ENCODE results near the gene ART1. TPM values are rescaled to one million over a fixed set of nuclear protein-coding genes. Genes with fewer than 3 reads are reported as not detected.

Gene ART1
- total and polyA plus RNA-seq, 2 of the 8 experiments (the other 6 are each of a cell fraction or from before 2014, with no cell fraction given): not detected

DNA sequence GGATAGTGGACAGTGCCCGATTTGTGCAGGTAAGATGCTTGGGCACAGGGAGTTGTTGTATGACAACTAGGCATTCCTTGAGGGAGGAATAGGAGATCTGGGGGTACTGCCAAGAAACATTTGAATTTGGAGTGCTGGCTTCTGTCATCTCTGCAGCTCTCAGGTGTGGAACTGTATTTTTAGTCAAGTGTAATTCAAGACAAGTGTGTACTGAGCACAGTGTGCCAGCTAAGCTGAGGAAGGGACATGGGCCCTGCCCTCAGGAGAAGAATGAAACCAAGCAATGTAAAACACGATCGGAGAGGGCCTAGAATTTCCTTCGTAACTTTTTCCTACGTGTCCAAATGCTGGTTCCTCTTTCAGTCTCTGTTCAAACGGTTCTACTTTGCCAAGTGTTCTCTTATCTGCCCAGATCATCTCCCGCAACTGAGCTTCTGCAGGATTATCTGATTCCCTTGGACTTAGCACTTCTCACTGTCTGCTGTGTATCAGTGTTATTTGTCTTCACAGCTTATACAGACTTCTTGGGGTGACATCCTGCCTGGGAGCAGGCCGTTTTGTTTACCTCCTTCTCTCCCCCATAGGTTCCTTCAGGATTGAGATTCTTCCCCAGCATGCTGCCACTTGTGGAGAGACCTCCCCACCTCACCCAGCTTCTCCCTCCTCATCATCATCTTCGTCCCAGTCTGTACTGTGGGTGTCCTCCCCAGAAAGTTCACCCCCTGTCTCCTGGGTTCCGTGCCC is 30.8 kb upstream of the ART1 start:
- no peak overlapping the region for H3K4ac ChIP-seq (replicated peaks; ENCODE audit: insufficient read length, low read depth, low read length)
- 97% methylated on average over 10 of the region's 10 CpGs; no CpG with 5 or more reads in 1 of the 2 experiments for WGBS, 2 experiments (ENCODE audit: extremely low coverage in 1 of 2, insufficient coverage in 1 of 2, insufficient read length in 1 of 2, insufficient replicate concordance in 2 of 2, low coverage in 1 of 2, low lambda C conversion rate in 2 of 2, missing lambda C conversion rate in 1 of 2)
- no peaks in the 10 kb centered on the region for H3K27me3 ChIP-seq (replicated peaks in 1 of 4; ENCODE audit: control insufficient read depth in 3 of 4, extremely low read depth in 1 of 4, insufficient read depth in 3 of 4, low read length in 3 of 4)
- H2BK20ac ChIP-seq (ENCODE audit: low read length): 0 out of 2 replicates have a peak overlapping the region, but pooled peaks have one; percentile 34
- peaks cover 0 to 2% (median 0%) of the 10 kb centered on the region in 4 experiments; a peak in 3 of 7 replicates for H3K4me1 ChIP-seq (replicated peaks in 1 of 4; ENCODE audit: control insufficient read depth in 3 of 4, insufficient read depth in 4 of 4, low read length in 3 of 4)
- no peak overlapping the region for H2BK120ac ChIP-seq (replicated peaks; ENCODE audit: low read depth, low read length)
- no peaks in the 10 kb centered on the region for H3K36me3 ChIP-seq (ENCODE audit: control insufficient read depth in 2 of 4, insufficient read depth in 4 of 4, low read length in 3 of 4)
- no peak overlapping the region for H2AK5ac ChIP-seq (ENCODE audit: low read depth, low read length)
- H3K23ac ChIP-seq (ENCODE audit: insufficient read length): no peak overlapping the region
- ChIA-PET CTCF (ENCODE audit: partially characterized antibody) (interaction anchor here (0.5 to 1.4 kb wide), 5 partner anchors 25 to 1998 kb away, joined by 3 to 5 read pairs (median 3); no protein-coding TSS in a partner anchor), POLR2A (ENCODE audit: partially characterized antibody) (no interaction called here)
- H3K18ac ChIP-seq (ENCODE audit: extremely low read depth, low read length): no peak overlapping the region
- H4K20me1 ChIP-seq (replicated peaks in 1 of 2; ENCODE audit: control insufficient read depth in 1 of 2, insufficient read depth in 2 of 2, low read length in 2 of 2): no peaks in the 10 kb centered on the region
- no peak overlapping the region; the same call in 1 of the 2 replicates for H2BK5ac ChIP-seq (ENCODE audit: low read depth, low read length)
- H3K27ac ChIP-seq (ENCODE audit: low read depth, low read length): no peak overlapping the region
- no peak overlapping the region for H3K4me3 ChIP-seq (ENCODE audit: extremely low read depth in 1 of 4, insufficient read depth in 2 of 4, low read depth in 3 of 4, low read length in 4 of 4)
- no peak overlapping the region for H3K9ac ChIP-seq (replicated peaks in 1 of 4; ENCODE audit: extremely low read depth in 1 of 4, low read depth in 3 of 4, low read length in 3 of 4)
- peak overlapping the region; percentile 47 for H4K91ac ChIP-seq (replicated peaks; ENCODE audit: insufficient read length, low read length)
- FAIRE-seq (no peak), DNase-seq (ENCODE audit: low read depth in 1 of 2, low spot score in 2 of 2) (no peak)
- H4K5ac ChIP-seq (ENCODE audit: insufficient read length, low read depth, low read length): no peak overlapping the region
- H4K8ac ChIP-seq (ENCODE audit: extremely low read depth, insufficient read depth, low read length): no peak overlapping the region
- 0 out of 4 replicates have a peak, but pooled peaks cover 0 to 3% of the 10 kb centered on the region in 2 experiments for H3K9me3 ChIP-seq (ENCODE audit: insufficient read depth in 2 of 2, low read depth in 1 of 2, low read length in 1 of 2)
- H2BK15ac ChIP-seq (ENCODE audit: low read length): peak overlapping the region; percentile 83; the same call in 1 of the 2 replicates
- H3K23me2 ChIP-seq (ENCODE audit: low read depth, low read length): no peaks in the 10 kb centered on the region; the same call in 1 of the 2 replicates
- H2BK12ac ChIP-seq (ENCODE audit: low read depth, low read length): 0 out of 2 replicates have a peak overlapping the region, but pooled peaks have one; percentile 90
- no peak overlapping the region for H2AFZ ChIP-seq (ENCODE audit: low read length)
- H3K14ac ChIP-seq (ENCODE audit: insufficient read length): no peak overlapping the region
- no peak overlapping the region for H3K56ac ChIP-seq (replicated peaks; ENCODE audit: insufficient read length, low read depth, low read length)
- H3K79me1 ChIP-seq (ENCODE audit: low read depth, low read length): no peaks in the 10 kb centered on the region
- H3K79me2 ChIP-seq (ENCODE audit: control insufficient read depth in 1 of 2, insufficient read depth in 2 of 2, low read length in 2 of 2): no peaks in the 10 kb centered on the region
- H3K4me2 ChIP-seq (ENCODE audit: insufficient read depth in 1 of 2, low read depth in 2 of 2, low read length in 2 of 2): no peak overlapping the region
- TF ChIP-seq PHF8 (conservative IDR thresholded peaks at IDR 0.05; ENCODE audit: low read depth, low read length) (no peak), NRF1 (IDR thresholded peaks at IDR 0.05; ENCODE audit: low read depth, low read length) (no peak), SP4 (IDR thresholded peaks at IDR 0.05; ENCODE audit: low read length) (no peak), EP300 (IDR thresholded peaks at IDR 0.05; ENCODE audit: borderline replicate concordance in 1 of 2, low read depth in 2 of 2, low read length in 2 of 2) (no peak), BRCA1 (IDR thresholded peaks at IDR 0.05; ENCODE audit: low read depth, low read length) (no peak), SUZ12 (IDR thresholded peaks at IDR 0.05; ENCODE audit: low read length) (no peak)
- TF ChIP-seq, protein P1, sequence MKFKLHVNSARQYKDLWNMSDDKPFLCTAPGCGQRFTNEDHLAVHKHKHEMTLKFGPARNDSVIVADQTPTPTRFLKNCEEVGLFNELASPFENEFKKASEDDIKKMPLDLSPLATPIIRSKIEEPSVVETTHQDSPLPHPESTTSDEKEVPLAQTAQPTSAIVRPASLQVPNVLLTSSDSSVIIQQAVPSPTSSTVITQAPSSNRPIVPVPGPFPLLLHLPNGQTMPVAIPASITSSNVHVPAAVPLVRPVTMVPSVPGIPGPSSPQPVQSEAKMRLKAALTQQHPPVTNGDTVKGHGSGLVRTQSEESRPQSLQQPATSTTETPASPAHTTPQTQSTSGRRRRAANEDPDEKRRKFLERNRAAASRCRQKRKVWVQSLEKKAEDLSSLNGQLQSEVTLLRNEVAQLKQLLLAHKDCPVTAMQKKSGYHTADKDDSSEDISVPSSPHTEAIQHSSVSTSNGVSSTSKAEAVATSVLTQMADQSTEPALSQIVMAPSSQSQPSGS (IDR thresholded peaks at IDR 0.05; ENCODE audit: low read length): no peak
- TF ChIP-seq, protein P2, sequence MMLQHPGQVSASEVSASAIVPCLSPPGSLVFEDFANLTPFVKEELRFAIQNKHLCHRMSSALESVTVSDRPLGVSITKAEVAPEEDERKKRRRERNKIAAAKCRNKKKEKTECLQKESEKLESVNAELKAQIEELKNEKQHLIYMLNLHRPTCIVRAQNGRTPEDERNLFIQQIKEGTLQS (IDR thresholded peaks at IDR 0.05; ENCODE audit: insufficient read depth, low read depth, low read length): no peak

Measured in H1 (cell line).